ENCODE data around the gene TMUB1. TPM values are rescaled to one million over a fixed set of nuclear protein-coding genes. Genes with fewer than 3 reads are reported as not detected.

TMUB1 gene
- 11.4 and 17.0 TPM in 2 replicates for total RNA-seq

GRCh38 chr7:151083071-151083823, at the start of gene TMUB1:
Gene TMUB1, minus strand, starts transcription at chr7:151083493. Its CDS starts 930 bp downstream, at chr7:151082563.

GRCh38 chr7:151085691-151086620, 2.7 kb upstream of the TMUB1 start, which contains the start of gene AGAP3:
Gene AGAP3, plus strand, starts transcription at chr7:151086475. Its CDS starts 267 bp downstream, at chr7:151086742.

GRCh38 chr7:151080522-151081169, 2.6 kb downstream of the TMUB1 start, which contains the start of gene FASTK:
Gene FASTK, minus strand, starts transcription at chr7:151080809. Its CDS starts 43 bp downstream, at chr7:151080766.

GRCh38 chr7:151059367-151060112, 23.8 kb downstream of the TMUB1 start, which contains the start of gene SLC4A2:
Gene SLC4A2, plus strand, starts transcription at chr7:151059589. Its CDS starts 2,399 bp downstream, at chr7:151061988.

GRCh38 chr7:151057506-151057988, 25.7 kb downstream of the TMUB1 start, which contains the start of gene CDK5:
Gene CDK5, minus strand, starts transcription at chr7:151057897. Its CDS starts 49 bp downstream, at chr7:151057848.

GRCh38 chr7:151047976-151048815, 35.1 kb downstream of the TMUB1 start, which contains the start of gene ASIC3:
Gene ASIC3, plus strand, starts transcription at chr7:151048531. Its CDS starts 355 bp downstream, at chr7:151048886.

Other genes starting within 250 kb of the TMUB1 start
- gene AOC1, start 231.0 kb downstream of the TMUB1 start, total RNA-seq: not detected in 2 replicates
- not detected in 2 replicates for gene KCNH2, start 105.2 kb downstream of the TMUB1 start, total RNA-seq
- 29.3 and 29.9 TPM in 2 replicates for gene NOS3, start 92.5 kb downstream of the TMUB1 start, total RNA-seq
- gene ATG9B, start 59.0 kb downstream of the TMUB1 start, total RNA-seq: under 0.01 TPM in 2 replicates
- 10.1 and 10.3 TPM in 2 replicates for gene ABCB8, start 55.0 kb downstream of the TMUB1 start, total RNA-seq
- 0.09 and 0.11 TPM in 2 replicates for gene ASIC3, start 35.0 kb downstream of the TMUB1 start, total RNA-seq
- gene CDK5, start 25.6 kb downstream of the TMUB1 start, total RNA-seq: 16.8 and 16.9 TPM in 2 replicates
- 42.8 and 64.4 TPM in 2 replicates for gene SLC4A2, start 23.9 kb downstream of the TMUB1 start, total RNA-seq
- gene FASTK, start 2.7 kb downstream of the TMUB1 start, total RNA-seq: 35.8 and 39.0 TPM in 2 replicates
- 44.4 and 62.0 TPM in 2 replicates for gene AGAP3, start 3.0 kb upstream of the TMUB1 start, total RNA-seq
- gene GBX1, start 84.2 kb upstream of the TMUB1 start, total RNA-seq: not detected in 2 replicates
- not detected in 2 replicates for gene ASB10, start 103.8 kb upstream of the TMUB1 start, total RNA-seq
- not detected in 2 replicates for gene H2BK1, start 127.0 kb upstream of the TMUB1 start, total RNA-seq
- 32.6 and 45.6 TPM in 2 replicates for gene ABCF2, start 143.7 kb upstream of the TMUB1 start, total RNA-seq
- 26.5 and 34.7 TPM in 2 replicates for gene CHPF2, start 149.0 kb upstream of the TMUB1 start, total RNA-seq
- 1.3 and 2.1 TPM in 2 replicates for gene SMARCD3, start 165.2 kb upstream of the TMUB1 start, total RNA-seq

Data from dermis lymphatic vessel endothelial cell (primary cell).